HepG2 (cell line): ENCODE data around the gene SERTAD4. TPM values are rescaled to one million over a fixed set of nuclear protein-coding genes. Genes with fewer than 3 reads are reported as not detected.

Experiments used
- ATAC-seq: fragments of 200-7000 bp; cut with Tn5 transposase; 3 replicates; pipeline ENCODE4 v1.9.1; 2020; ENCODE audit warnings: mild to moderate bottlenecking, moderate library complexity
- BruUV-seq: library from RNA; stranded (reverse); fragments of 400-500 nt; replicated peaks from 2 replicates; lab custom pipeline; 2021; lab: Mats Ljungman, UMichigan
- CTCF ChIA-PET: fragments of 300-600 bp; formaldehyde crosslinking; extraction: SDS; loops from one replicate; lab custom pipeline; 2021; ENCODE audit warnings: low total read pairs, inconsistent platforms, low intra/inter-chr PET ratio; lab: Yijun Ruan, JAX
- POLR2A ChIA-PET: fragments of 350-600 bp; sonication (Branson Sonifier 250); formaldehyde crosslinking; loops from one replicate; lab custom pipeline; 2020; ENCODE audit warnings: antibody characterized with exemption, inconsistent platforms; lab: Yijun Ruan, JAX
- DNase-seq: peaks from one replicate; pipeline ENCODE4 v3.0.0-alpha.2; 2015; ENCODE audit warnings: low spot score
- FAIRE-seq: peaks from 3 replicates; lab custom pipeline; 2011; peaks lifted over from hg19 to GRCh38; lab: Jason Lieb, UNC
- H2AFZ ChIP-seq: one replicate; pipeline ENCODE4 v1.6.1; 2011; ENCODE audit warnings: low read length, inconsistent platforms
- H3K27ac ChIP-seq: fragments of 300-600 bp; 3 replicates; pipeline ENCODE4 v1.8.0; 2011; ENCODE audit warnings: mixed run types, mild to moderate bottlenecking, mixed read lengths, low read length, inconsistent platforms; ENCODE audit not compliant: insufficient read depth; ENCODE audit errors: extremely low read length
- H3K27me3 ChIP-seq, 2 experiments: fragments of 200-600 bp in 1 of 2; 2 replicates in 1 of 2; 3 replicates in 1 of 2; pipeline versions ENCODE4 v1.6.0 to v1.8.0; 2011; ENCODE audit warnings: low read length in 2 of 2, mild to moderate bottlenecking in 2 of 2, moderate library complexity in 2 of 2, inconsistent platforms in 1 of 2; ENCODE audit not compliant: insufficient read depth in 2 of 2, control insufficient read depth in 1 of 2
- H3K36me3 ChIP-seq, 2 experiments: fragments of 200-600 bp in 1 of 2; replicated peaks in 1 of 2; 2 replicates in 1 of 2; 3 replicates in 1 of 2; pipeline versions ENCODE4 v1.5.1 to v1.8.0; 2011; ENCODE audit warnings: low read length in 2 of 2, inconsistent platforms in 1 of 2; ENCODE audit not compliant: insufficient read depth in 2 of 2, control insufficient read depth in 1 of 2
- H3K4me1 ChIP-seq: 2 replicates; pipeline ENCODE4 v1.5.1; 2012; ENCODE audit warnings: low read length, inconsistent platforms; ENCODE audit not compliant: insufficient read depth
- H3K4me2 ChIP-seq: 2 replicates; pipeline ENCODE4 v1.6.0; 2011; ENCODE audit warnings: low read depth, low read length, inconsistent platforms
- H3K4me3 ChIP-seq, 3 experiments: fragments of 200-600 bp in 1 of 3; sonication (generic), shearing (Covaris generic) in 1 of 3; replicated peaks in 1 of 3; 2 replicates each; pipeline ENCODE4 v1.5.1; 2011 to 2016; ENCODE audit warnings: low read length in 3 of 3, inconsistent platforms in 2 of 3, low read depth in 2 of 3, mild to moderate bottlenecking in 2 of 3, control low read depth in 1 of 3, mixed read lengths in 1 of 3; ENCODE audit not compliant: insufficient read depth in 1 of 3
- H3K79me2 ChIP-seq: one replicate; pipeline ENCODE4 v1.6.1; 2011; ENCODE audit warnings: low read length, inconsistent platforms; ENCODE audit not compliant: insufficient read depth
- H3K9ac ChIP-seq: 2 replicates; pipeline ENCODE4 v1.6.0; 2011; ENCODE audit warnings: mild to moderate bottlenecking, low read depth, low read length, inconsistent platforms; ENCODE audit not compliant: insufficient read depth
- H3K9me3 ChIP-seq: 2 replicates; pipeline ENCODE4 v1.5.1; 2012; ENCODE audit warnings: mild to moderate bottlenecking, low read length
- H4K20me1 ChIP-seq: 2 replicates; pipeline ENCODE4 v1.6.0; 2011; ENCODE audit warnings: inconsistent platforms, mild to moderate bottlenecking, low read length, moderate library complexity; ENCODE audit not compliant: insufficient read depth
- GABPB1 ChIP-seq: IDR thresholded peaks from 2 replicates; pipeline ENCODE4 v1.6.1; 2016; ENCODE audit warnings: mild to moderate bottlenecking, missing genetic modification reagents, moderate library complexity, missing compliant biosample characterization
- HNRNPLL ChIP-seq: fragments of 200-400 bp; formaldehyde crosslinking; IDR thresholded peaks from 2 replicates; pipeline ENCODE4 v1.6.1; 2017; ENCODE audit warnings: mild to moderate bottlenecking, low read depth, low read length; ENCODE audit not compliant: poor library complexity, severe bottlenecking
- NCOR1 ChIP-seq: fragments of 200-600 bp; sonication (generic); IDR thresholded peaks from 2 replicates; pipeline ENCODE4 v1.7.0; 2017; ENCODE audit warnings: antibody characterized with exemption, low read length, borderline replicate concordance
- NR2C2 ChIP-seq: sonication (generic); formaldehyde crosslinking; IDR thresholded peaks from 2 replicates; pipeline ENCODE4 v1.4.0; 2020; ENCODE audit warnings: missing genetic modification reagents, mild to moderate bottlenecking, moderate library complexity, borderline replicate concordance
- SRSF1 ChIP-seq: fragments of 200-400 bp; formaldehyde crosslinking; optimal IDR thresholded peaks from 2 replicates; pipeline ENCODE3; 2017; ENCODE audit warnings: mild to moderate bottlenecking, low read depth, low read length, moderate library complexity
- ZNF460 ChIP-seq: sonication (generic); formaldehyde crosslinking; IDR thresholded peaks from 2 replicates; pipeline ENCODE4 v1.5.1; 2020; ENCODE audit warnings: missing genetic modification reagents, mild to moderate bottlenecking, borderline replicate concordance
- WGBS: methylation state at CpG from one replicate; pipeline ENCODE4 v1.1.6; 2017; ENCODE audit warnings: low lambda C conversion rate; 5-methylcytosine and 5-hydroxymethylcytosine counted together
- in situ Hi-C: cut with HindIII; loops from 2 replicates; pipeline ENCODE4 v1.10.0; 2017; ENCODE audit warnings: low pct_unique_long_range_greater_than_20kb; ENCODE audit not compliant: extremely low pct_ligation_motif_present
- intact Hi-C: fragments of 100-400 bp; cut with micrococcal nuclease; formaldehyde crosslinking; loops from one replicate; pipeline ENCODE4 v1.10.0; 2022; ENCODE audit not compliant: unreplicated experiment
- polyA plus RNA-seq, 8 experiments: library from polyadenylated mRNA; depleted of rRNA in 3 of 8; stranded (reverse) in 7 of 8; unstranded in 1 of 8; fragments of >200 nt; fragmentation: Illumina TruSeq in 4 of 8; extraction: Trizol in 4 of 8; gene quantifications; 2 replicates each; pipeline versions ENCODE4 v1.2.1 to v1.2.3, GENCODE V29; 2011 to 2016; ENCODE audit warnings: low read depth in 4 of 8, missing spikeins in 1 of 8, mixed read lengths in 1 of 8; ENCODE audit not compliant: insufficient read depth in 1 of 8
- total RNA-seq, 5 experiments: library from RNA; depleted of rRNA; stranded (reverse); fragments of >200 nt; fragmentation: Illumina TruSeq; extraction: Trizol; gene quantifications; 2 replicates each; pipeline ENCODE4 v1.2.3, GENCODE V29; 2016; ENCODE audit warnings: low read depth in 1 of 5
- TF ChIP-seq, protein P1 (sequence below): sonication (generic); formaldehyde crosslinking; IDR thresholded peaks from 2 replicates; pipeline ENCODE4 v1.4.0; 2020; ENCODE audit warnings: missing genetic modification reagents
- TF ChIP-seq, protein P2 (sequence below): sonication (generic); formaldehyde crosslinking; IDR thresholded peaks from 2 replicates; pipeline ENCODE4 v1.5.0; 2020; ENCODE audit warnings: mild to moderate bottlenecking, missing genetic modification reagents
- TF ChIP-seq, protein P3 (sequence below): sonication (generic); formaldehyde crosslinking; IDR thresholded peaks from 2 replicates; pipeline ENCODE4 v1.5.0; 2020; ENCODE audit warnings: mild to moderate bottlenecking, missing genetic modification reagents, moderate library complexity

Gene SERTAD4
- total and polyA plus RNA-seq, 2 of the 13 experiments (the other 11 are each of a cell fraction or from before 2014, with no cell fraction given) = not detected

DNA sequence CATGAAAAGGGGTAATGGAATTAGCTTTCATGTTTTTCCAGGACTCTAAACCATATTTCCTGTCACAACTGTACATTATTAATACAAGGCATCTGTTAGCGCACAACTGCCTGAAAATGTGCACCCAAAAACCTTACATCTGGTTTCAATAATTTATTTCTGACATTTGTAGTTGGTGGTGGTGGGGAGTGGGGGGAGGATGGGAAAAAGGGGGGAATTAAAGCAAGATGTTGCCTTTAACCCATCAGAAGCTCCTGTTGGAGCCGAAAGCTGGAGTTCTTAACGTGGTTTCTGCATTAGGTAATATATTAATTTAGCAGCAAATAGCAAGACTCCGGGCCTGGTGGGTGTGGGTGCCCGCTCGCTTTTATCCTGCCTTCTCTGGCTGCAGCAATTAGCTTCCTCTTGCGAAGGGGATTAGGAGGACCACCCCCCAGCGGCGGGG lies 59.2 kb downstream of the SERTAD4 start (continued):
- TF ChIP-seq, protein P1, sequence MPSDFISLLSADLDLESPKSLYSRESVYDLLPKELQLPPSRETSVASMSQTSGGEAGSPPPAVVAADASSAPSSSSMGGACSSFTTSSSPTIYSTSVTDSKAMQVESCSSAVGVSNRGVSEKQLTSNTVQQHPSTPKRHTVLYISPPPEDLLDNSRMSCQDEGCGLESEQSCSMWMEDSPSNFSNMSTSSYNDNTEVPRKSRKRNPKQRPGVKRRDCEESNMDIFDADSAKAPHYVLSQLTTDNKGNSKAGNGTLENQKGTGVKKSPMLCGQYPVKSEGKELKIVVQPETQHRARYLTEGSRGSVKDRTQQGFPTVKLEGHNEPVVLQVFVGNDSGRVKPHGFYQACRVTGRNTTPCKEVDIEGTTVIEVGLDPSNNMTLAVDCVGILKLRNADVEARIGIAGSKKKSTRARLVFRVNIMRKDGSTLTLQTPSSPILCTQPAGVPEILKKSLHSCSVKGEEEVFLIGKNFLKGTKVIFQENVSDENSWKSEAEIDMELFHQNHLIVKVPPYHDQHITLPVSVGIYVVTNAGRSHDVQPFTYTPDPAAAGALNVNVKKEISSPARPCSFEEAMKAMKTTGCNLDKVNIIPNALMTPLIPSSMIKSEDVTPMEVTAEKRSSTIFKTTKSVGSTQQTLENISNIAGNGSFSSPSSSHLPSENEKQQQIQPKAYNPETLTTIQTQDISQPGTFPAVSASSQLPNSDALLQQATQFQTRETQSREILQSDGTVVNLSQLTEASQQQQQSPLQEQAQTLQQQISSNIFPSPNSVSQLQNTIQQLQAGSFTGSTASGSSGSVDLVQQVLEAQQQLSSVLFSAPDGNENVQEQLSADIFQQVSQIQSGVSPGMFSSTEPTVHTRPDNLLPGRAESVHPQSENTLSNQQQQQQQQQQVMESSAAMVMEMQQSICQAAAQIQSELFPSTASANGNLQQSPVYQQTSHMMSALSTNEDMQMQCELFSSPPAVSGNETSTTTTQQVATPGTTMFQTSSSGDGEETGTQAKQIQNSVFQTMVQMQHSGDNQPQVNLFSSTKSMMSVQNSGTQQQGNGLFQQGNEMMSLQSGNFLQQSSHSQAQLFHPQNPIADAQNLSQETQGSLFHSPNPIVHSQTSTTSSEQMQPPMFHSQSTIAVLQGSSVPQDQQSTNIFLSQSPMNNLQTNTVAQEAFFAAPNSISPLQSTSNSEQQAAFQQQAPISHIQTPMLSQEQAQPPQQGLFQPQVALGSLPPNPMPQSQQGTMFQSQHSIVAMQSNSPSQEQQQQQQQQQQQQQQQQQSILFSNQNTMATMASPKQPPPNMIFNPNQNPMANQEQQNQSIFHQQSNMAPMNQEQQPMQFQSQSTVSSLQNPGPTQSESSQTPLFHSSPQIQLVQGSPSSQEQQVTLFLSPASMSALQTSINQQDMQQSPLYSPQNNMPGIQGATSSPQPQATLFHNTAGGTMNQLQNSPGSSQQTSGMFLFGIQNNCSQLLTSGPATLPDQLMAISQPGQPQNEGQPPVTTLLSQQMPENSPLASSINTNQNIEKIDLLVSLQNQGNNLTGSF (CRISPR knock-in tag) = no peak
- TF ChIP-seq NCOR1 (no peak), ZNF460 (no peak), NR2C2 (CRISPR knock-in tag) (no peak)

DNA sequence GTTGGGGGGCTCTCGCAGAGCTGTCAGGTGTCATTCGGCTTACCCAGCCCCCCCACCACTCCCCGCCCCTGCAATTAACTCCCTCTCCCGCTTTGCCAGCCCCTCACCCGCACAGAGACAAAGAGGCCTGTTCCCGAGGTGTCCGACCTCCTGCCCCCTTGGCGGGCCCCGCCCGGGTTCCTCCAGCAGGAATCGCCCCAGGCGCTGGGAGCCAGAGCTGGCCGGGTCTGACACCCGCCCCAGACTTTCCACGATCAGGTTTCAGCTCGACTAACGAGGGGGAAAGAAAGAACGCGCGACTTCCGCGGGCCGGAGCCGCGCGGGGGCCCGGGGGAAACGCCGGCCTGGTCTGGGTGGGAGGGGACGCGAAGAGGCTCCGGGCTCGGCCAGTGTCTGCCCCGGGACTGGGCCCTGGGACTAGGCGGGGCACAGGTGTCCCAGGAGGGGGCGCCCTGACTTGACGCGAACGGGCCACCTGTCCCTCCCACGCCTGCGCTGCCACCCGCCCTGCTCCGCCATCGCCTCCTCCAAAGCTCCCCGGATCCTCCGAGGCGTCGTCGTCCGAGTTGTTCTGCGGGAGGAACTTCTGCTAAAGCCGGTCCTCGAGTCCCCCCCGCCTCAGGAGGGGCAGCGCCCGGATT lies 59.8 kb downstream of the SERTAD4 start:
- H3K4me3 ChIP-seq = peak overlapping the region in 1 of 3 experiments; percentile 59; a peak in 1 of 6 replicates
- no TSS peak for BruUV-seq
- H3K9me3 ChIP-seq = no peaks in the 10 kb centered on the region
- DNase-seq (no peak), ATAC-seq (peak; percentile 95), FAIRE-seq (no peak)
- no peak overlapping the region for H2AFZ ChIP-seq
- H3K9ac ChIP-seq = no peak overlapping the region
- ChIA-PET CTCF (no interaction called here), POLR2A (no interaction called here)
- peaks cover 0 to 41% of the 10 kb centered on the region in 2 experiments; a peak in 3 of 5 replicates for H3K27me3 ChIP-seq
- H3K36me3 ChIP-seq = no peaks in the 10 kb centered on the region
- 0 out of 2 replicates have a peak, but pooled peaks cover 9% of the 10 kb centered on the region for H3K4me1 ChIP-seq
- in situ Hi-C loops (no loop called here), intact Hi-C loops (no loop called here)
- WGBS = 40% methylated on average over 7 of the region's 56 CpGs
- H3K79me2 ChIP-seq = no peaks in the 10 kb centered on the region
- H4K20me1 ChIP-seq = no peaks in the 10 kb centered on the region
- H3K4me2 ChIP-seq = peak overlapping the region; percentile 51
- no peak overlapping the region for H3K27ac ChIP-seq
- TF ChIP-seq SRSF1 = peak; percentile 50
- peak; percentile 40 for TF ChIP-seq HNRNPLL
- TF ChIP-seq, protein P2, sequence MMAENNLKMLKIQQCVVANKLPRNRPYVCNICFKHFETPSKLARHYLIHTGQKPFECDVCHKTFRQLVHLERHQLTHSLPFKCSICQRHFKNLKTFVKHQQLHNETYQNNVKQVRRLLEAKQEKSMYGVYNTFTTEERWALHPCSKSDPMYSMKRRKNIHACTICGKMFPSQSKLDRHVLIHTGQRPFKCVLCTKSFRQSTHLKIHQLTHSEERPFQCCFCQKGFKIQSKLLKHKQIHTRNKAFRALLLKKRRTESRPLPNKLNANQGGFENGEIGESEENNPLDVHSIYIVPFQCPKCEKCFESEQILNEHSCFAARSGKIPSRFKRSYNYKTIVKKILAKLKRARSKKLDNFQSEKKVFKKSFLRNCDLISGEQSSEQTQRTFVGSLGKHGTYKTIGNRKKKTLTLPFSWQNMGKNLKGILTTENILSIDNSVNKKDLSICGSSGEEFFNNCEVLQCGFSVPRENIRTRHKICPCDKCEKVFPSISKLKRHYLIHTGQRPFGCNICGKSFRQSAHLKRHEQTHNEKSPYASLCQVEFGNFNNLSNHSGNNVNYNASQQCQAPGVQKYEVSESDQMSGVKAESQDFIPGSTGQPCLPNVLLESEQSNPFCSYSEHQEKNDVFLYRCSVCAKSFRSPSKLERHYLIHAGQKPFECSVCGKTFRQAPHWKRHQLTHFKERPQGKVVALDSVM (CRISPR knock-in tag) = no peak
- TF ChIP-seq, protein P3, sequence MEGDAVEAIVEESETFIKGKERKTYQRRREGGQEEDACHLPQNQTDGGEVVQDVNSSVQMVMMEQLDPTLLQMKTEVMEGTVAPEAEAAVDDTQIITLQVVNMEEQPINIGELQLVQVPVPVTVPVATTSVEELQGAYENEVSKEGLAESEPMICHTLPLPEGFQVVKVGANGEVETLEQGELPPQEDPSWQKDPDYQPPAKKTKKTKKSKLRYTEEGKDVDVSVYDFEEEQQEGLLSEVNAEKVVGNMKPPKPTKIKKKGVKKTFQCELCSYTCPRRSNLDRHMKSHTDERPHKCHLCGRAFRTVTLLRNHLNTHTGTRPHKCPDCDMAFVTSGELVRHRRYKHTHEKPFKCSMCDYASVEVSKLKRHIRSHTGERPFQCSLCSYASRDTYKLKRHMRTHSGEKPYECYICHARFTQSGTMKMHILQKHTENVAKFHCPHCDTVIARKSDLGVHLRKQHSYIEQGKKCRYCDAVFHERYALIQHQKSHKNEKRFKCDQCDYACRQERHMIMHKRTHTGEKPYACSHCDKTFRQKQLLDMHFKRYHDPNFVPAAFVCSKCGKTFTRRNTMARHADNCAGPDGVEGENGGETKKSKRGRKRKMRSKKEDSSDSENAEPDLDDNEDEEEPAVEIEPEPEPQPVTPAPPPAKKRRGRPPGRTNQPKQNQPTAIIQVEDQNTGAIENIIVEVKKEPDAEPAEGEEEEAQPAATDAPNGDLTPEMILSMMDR (CRISPR knock-in tag) = peak; percentile 60
- peak; percentile 32; the same call in 1 of the 2 replicates for TF ChIP-seq GABPB1 (CRISPR knock-in tag)
